ENCODE data around the gene SLC25A12.
"Not testable (repeated sequence)": the region's sequence is repeated elsewhere in the genome, so short reads cannot be mapped to it uniquely, and the experiment has no call there.

SLC25A12 gene

DNA sequence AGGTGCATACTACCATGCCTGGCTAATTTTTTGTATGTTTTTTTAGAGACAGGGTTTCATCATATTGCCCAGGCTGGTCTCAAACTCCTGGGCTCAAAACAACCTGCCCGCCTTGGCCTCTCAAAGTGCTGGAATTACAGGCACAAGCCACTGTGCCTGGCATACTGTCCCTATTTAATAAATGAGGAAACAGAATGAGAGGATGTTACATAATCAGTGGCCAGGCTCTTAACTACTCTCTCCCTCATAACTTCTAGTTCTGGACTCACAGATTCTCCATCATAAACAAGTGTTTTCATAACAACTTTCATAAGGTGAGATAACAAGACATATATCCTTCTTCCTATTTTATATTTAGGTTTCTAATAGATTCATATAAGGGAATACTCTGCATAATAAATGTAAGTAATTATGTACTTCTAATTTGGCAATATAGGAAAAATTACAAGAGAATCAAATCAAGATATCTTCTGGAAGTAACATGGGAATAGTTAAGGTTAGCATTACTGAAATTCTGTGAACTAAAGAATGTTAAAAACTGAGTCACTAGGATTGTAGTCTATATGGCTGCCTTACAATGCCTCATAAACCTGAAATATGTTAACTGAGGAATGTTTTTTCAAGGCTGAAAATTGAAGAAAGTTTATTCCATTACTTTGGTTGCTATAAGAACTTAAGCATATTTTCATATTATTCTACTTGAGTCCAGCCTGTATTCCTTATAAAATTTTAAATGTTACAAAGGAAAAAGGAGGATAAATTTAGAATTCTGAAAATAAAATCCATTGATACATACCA, 71.3 kb downstream of the SLC25A12 start:
- DNase-seq, result no peak

DNA sequence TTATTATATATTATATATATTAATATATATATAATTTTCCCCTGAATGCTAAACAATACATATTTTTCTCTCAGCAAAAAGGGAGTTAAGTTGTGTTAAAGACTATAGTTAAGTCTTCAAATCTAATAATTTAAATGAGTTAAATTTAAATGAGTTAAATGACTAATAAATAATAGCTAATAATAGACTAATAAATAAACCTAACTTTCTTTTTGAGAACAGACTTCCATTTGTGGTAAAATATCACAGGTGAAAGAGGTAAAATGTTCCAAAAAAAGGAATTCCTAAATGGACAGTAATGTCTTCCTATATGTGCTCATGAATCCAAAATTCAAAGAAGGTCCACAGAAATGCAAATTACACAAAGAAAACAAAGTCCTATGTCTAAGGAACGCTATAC, 74.6 kb downstream of the SLC25A12 start:
- DNase-seq, result no peak

DNA sequence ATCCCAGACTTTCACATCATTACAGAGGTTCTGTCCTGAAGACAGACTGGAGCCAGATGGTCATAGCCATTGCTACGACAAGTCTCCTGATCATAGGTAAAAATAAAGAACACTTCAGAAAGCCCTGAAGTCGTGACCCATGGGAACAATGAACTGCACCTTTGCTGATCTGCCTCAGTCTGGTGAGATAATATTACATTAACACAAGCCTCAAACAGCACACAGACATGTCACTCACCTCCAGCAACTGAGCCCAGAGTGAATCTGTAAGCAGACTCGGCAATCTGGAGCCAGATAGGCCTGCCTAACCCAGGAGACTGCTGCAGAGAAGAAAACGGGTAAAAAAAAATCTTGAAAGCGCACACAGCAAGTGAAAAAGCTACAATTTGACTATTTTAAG, 79.2 kb downstream of the SLC25A12 start:
- no peak for DNase-seq

DNA sequence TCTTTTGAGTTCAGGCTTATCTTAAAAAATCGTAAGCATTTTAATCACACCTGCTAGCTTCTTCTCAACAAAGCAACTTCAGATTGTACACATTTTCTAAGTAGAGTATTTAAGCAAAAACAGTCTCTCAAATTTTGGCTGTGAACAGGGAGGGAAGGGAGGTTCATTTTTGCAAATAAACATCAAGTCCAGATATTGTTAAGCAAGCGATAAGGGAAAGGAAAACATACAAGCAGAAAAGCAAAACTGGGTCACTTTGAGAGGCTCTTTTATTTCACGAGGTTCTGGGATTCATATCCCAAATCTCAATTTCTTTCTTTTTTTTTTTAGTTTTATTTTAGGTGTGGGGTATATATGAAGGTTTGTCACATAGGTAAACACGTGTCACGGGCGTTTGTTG, 79.9 kb downstream of the SLC25A12 start:
- DNase-seq, result no peak

DNA sequence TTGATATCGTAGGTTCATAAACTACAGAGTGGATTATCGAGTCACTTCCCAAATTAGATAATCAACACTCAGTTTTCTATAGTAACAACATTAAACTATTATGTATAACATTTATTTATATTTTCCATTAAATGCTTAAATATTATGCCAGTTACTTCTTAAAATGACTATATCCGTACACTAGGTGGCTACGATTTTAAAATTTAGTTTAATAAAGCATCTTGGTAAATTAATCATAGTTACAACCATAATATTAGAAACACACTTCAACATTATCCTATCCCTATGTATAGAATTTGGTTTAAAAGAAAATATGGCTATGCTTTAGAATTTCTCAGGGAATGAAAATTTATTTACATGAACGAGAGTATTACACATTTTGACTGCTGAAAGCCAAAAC, 80.3 kb downstream of the SLC25A12 start:
- no peak for DNase-seq

DNA sequence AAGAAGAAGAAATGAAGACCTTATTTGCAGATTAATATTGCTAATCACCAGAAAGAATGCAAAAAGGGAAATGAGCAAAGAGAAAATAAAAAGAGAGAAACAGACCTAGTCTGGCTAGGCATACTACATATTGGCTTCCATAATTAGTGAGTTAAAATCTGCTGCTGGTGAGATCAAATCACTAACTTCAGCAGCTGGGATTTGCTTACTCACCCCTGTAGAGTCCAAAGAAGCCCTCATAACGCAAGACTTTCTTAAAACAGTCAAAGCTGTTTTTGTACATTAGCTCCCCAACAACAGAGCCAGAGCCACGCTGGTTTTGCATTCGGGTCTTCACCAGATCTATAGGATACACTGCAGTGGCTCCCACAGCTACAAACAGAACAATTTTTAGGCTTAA, 80.9 kb downstream of the SLC25A12 start:
- DNase-seq, result no peak

DNA sequence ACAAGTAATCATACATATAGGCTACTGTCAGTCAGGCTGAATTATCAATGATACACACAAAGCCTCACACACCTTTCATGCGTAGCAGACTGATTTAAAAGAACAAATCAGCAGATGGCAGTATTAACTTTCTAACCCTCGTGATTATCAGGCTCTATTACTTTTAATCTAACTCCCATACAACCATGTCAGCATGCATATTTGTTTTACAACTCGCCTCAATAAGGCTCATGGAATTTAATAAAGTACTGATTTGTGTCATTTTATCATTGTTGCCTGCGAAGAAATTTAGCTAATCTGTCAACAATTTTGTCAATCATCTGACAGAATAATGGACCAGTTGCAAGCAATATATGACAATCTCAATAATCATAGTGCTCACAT, 82.8 kb downstream of the SLC25A12 start:
- no peak for DNase-seq

DNA sequence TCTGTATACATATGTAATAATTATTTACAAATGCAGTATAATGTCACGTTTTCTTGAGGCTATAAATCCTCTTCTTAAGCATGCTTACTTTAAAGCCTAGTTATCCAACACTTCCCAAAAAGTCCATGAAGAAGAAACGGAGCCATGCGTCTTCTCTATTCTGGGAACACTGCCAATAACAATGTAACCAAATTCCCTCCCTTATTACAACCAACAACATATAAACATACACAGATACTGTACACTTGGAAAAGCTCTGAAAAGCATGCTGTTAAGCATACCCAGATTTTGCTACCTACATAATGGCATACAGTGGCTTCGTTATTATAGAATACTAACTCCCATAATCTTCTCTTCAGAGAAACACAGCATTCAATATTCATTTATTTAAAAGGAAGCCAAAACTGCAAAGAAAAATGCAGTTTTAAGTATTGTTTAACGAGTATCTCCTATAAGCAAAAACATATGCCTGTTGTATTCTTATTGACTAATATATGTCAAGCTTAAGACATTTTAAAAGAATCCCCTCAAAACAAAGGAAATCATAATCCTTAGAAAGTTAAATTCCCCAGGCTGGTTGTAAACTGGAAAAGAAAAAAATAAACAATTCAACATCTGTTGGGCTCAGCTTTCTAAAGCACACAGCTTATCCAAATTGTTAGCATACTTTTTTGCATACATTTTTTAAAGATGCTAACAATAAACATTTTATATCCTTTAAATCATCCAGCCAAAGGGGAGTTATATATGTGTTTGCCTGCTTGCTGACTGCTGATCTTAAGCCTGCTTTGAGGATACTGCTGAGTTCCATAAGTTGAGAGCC, 83.4 kb downstream of the SLC25A12 start:
- DNase-seq, result no peak

DNA sequence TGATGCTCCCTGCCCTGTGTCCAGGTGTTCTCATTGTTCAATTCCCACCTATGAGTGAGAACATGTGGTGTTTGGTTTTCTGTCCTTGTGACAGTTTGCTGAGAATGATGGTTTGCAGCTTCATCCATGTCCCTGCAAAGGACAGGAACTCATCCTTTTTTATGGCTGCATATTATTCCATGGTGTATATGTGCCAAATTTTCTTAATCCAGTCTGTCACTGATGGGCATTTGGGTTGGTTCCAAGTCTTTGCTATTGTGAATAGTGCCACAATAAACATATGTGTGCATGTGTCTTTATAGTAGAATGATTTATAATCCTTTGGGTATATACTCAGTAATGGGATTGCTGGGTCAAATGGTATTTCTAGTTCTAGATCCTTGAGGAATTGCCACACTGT, 85.2 kb downstream of the SLC25A12 start:
- DNase-seq, result not testable (repeated sequence)

DNA sequence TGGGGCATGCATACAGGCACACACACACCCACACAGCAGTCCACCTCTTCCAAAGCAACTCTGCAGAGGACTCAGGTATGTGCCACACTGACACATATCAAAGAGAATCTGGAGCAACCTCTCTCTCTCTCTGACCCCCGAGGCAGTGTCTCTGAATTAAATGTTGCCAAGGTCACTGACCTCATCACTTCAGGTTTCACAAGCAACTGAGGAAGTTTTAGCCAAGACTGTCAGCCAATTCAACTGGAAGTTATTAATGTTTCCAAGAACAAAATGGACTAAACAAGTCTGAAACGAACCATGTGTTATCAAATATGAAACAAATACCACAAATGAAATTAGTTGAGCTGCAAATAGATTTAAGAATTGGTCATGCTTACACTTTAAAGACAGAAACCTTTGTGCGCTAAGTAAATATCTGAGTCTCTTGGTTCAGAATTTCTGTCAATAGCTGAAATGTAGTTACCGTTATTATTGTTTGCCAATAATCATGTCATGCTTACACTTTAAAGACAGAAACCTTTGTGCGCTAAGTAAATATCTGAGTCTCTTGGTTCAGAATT, 86.1 kb downstream of the SLC25A12 start:
- DNase-seq, result no peak

DNA sequence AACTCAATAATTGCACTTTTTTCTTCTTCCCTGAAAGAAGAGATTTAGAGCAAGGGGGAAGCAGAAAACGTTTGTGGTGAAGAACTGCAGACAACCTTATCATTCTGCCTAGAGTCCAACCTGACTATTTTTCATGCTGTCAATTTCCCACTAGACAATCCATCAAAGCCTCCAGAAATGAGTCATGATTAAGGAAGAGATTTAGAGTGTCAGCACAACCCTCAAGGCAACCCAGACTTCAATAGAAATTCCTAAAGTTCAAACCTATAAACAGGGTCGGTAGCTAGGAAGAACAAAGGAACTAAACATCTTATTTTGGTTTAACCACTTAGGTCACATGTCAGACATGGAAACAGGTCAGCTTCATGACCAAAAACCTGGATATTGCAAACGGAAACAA, 86.9 kb downstream of the SLC25A12 start:
- DNase-seq, result no peak

DNA sequence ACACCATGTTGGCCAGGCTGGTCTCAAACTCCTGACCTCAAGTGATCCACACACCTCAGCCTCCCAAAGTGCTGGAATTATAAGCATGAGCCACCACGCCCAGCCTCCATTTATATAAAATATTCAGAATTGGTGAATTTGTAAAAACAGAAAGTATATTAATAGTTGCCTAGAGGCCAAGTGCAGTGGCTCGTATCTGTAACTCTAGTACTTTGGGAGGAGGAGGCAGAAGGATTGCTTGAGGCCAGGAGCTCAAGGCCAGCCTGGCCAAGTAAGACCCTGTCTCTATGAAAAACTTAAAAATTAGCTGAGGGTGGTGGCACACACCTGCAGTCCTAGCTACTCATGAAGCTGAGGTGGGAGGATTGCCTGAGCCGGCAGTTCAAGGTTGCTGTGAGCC, 89.6 kb downstream of the SLC25A12 start:
- DNase-seq, result no peak

DNA sequence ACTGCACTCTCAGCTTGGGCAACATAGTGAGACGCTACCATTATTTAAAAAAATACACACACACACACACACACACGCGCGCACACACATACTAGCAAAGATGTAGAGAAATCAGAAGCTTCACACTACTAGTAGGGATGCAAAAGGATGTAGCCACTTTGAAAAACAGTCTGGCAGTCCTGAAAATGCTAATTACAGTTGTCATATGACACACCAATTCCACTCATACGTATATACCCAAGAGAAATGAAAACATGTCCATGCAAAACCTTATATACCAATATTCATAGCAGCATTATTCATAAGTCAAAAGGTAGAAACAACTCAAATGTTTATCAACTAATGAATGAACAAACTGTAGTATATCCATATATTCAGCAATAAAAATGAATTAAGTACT, 90.3 kb downstream of the SLC25A12 start:
- no peak for DNase-seq

DNA sequence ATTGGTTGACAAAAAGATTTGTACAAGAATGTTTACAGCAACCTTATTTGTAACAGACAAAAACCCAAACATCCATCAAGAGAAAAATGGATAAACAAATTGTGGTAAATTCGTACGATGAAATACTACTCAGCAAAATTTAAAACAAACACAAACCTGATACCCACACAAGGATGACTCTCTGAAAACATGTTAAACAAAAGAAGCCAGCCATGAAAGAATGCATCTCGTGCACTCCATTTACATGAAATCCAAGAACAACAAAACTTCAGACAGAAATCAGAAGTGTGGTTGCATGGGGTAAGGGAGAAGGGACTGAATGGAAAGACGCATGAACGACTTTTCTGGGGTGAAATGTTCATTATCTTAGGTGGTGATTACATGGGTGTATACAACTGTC, 93.4 kb downstream of the SLC25A12 start:
- DNase-seq, result no peak

DNA sequence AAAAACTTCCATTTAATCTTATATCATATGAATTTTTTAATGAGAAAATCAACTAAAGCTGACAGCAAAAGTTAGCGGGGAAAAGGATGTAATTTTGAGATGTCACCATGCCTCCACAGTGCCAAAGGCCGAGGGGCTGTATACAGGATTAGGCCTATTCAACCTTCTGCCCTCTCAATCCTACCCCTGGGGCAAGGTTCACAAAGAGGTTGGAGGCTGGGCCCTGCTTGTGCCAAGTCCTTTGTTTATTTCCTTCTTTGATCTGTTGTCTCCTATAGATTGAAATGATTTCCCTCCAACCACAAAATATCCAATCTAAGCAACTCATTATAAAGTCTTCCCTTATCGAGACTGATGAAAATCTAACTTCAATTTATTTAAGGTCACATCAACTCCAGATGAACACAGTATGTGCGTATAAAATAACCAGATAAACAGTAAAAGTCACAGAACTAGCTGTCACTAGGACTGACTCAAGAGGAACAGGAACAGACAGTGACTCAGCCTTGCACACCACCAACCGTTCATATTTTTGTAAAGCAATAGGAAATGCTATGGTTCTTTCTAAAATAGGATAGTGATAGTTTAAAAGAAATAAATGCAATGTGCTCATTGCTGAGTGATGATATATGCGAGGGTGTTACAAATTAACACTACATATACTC, 95.8 kb downstream of the SLC25A12 start:
- DNase-seq, result no peak

DNA sequence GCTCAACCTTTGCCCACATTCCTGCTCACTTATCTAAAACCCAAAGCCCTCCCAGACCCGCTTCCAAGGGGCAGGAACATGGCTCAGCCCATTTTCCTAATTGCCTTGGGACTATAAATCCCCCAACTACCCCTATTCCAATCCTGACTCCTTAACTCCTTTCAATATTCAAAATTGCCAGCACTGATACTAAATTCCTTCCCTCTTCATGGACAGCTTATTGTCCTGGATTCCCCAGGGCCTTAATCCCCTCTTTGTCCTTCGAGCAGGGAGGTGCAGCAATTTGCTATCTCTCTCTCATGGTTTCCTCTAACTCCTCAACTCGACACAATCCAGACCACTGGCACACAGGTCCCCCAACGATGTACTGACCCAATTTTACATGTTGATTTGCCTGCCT, 99.1 kb downstream of the SLC25A12 start:
- DNase-seq, result no peak

DNA sequence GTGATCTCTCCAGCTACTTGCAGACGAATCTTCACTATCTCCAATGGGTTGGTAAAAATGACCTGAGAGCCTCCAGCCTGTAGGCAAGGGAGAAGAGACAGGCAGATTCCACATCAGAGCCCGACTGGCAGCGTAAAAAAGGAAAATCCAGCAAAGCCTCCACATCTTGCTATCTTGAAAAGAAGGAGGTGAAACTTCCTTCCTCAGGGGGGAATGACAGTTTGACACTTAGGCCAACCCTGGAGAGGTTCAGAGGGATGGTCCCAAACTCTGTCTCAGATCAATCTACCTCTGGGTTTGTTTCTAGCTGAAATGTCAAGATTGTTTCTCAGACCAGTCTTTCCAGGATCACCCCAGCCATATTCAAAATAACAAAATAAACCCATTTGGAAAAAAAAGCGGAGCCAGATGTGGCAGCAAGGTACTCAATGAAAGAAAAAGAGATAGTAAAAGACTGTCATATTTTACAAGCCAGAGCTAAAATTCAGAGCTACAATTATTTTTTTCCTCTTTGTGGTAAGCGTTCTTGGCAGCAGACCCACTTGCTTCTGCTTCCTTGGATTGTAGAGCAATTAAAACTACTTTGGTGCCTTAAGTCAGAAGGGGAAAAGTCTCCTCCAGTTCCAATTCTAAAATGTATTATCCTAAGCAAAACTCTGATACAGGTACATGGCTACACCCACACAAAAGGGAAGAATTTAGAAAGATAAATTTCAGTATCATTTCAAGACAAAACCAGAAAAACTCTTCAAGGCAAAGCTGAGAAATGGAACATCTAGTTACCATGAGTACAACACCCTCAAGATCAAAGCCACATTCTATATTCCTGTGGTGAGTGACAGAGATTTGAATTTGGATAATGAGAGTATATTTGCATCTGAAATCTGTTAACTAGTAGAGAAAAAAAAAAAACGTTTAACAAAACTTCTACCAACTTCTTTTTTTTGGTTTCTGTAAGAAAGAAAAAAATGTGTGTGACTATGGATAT, 100.1 kb downstream of the SLC25A12 start:
- no peak for DNase-seq

DNA sequence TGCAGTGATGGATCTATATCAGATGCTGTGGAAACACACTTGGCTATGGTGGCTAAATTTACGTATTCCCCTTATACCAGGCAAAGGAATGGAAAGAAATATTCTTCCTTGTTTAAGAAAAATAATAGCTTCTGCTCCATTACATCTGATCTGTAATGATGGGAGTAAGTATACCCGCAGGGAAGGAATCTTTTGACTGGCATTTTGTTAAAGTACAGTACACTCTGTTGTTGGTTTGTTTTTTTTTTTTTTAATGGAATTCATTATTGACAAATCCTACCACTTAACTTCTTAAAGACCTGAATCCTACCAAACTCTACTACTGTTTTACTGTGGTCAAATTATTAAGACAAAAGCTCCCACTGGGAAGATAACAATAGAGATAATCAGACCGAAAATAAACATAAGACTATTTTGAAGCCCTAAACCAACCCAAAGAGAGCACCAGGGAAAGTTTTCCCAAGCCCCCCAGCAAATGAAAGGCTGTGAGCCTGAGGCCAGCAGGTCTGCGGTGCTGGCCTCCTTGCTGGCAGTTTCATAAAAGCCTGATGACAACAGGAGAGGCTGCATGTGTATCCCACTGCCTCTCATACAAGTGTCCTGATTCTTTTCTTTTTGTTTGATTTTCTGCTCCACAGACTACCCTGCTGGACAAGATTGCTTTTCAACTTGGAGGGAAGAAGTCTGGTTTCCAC, 101.0 kb downstream of the SLC25A12 start:
- no peak for DNase-seq

DNA sequence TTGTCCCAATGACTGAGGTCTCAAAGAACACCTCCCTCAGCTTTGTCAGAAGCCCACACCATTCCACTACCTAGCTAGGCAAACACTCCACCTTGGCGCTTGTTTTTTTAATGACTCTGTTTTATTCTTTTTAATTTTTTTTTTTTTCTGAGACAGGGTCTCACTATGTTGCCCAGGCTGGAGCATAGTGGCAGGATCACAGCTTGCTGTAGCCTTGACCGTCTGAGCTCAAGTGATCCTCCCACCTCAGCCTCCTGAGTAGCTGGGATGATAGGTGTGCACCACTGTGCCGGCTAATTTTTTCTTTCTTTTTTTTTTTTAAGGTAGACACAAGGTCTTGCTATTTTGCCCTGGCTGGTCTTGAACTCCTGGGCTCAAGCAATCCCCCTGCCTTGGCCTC, 101.9 kb downstream of the SLC25A12 start:
- DNase-seq, result no peak

DNA sequence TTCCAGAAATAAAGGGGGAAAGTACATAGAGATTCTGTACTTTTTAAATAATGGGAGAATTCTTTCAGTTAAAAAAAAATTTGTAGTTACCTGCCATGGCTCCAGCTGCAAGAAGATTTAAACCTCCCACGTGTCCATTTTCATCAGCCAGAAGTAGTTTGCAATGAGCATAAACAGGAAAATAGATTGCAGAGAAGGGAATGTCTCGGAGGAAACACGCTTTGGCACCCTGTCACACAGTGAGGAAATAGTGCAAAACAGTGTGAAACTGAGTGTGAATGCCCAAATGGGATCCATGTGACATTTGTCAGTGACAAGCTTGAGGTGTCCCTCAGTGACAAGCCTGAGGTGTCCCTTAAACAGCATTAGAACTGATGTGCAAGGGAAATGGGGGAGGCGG, 102.7 kb downstream of the SLC25A12 start:
- DNase-seq, result no peak

DNA sequence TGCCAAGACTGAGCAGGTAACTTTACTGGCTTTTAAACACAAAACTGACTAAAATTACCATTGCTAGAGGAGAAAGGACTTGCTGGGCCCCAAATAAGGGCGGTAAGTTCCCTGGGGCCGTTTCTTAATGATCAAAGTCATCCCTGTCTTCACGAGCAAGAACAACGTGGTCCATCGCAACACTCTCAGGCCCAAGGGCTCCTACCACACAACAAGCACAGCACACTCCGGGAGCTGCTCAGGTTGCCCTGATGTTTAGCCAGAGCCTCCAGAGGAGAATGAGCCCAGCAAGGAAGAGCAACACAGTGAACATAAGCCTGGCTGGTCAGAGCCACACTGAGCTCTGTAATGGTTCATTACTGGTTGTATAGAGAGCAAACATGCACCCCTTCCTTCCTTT, 104.1 kb downstream of the SLC25A12 start:
- DNase-seq, result no peak

Data from activated CD8-positive, alpha-beta memory T cell treated with anti-CD3 and anti-CD28 coated beads, Interleukin-2, amount 50 U/mL, for 48 hours (primary cell).